ENCODE results near the gene LSM14B.
"Not testable (repeated sequence)": the region's sequence is repeated elsewhere in the genome, so short reads cannot be mapped to it uniquely, and the experiment has no call there.

Gene LSM14B

DNA sequence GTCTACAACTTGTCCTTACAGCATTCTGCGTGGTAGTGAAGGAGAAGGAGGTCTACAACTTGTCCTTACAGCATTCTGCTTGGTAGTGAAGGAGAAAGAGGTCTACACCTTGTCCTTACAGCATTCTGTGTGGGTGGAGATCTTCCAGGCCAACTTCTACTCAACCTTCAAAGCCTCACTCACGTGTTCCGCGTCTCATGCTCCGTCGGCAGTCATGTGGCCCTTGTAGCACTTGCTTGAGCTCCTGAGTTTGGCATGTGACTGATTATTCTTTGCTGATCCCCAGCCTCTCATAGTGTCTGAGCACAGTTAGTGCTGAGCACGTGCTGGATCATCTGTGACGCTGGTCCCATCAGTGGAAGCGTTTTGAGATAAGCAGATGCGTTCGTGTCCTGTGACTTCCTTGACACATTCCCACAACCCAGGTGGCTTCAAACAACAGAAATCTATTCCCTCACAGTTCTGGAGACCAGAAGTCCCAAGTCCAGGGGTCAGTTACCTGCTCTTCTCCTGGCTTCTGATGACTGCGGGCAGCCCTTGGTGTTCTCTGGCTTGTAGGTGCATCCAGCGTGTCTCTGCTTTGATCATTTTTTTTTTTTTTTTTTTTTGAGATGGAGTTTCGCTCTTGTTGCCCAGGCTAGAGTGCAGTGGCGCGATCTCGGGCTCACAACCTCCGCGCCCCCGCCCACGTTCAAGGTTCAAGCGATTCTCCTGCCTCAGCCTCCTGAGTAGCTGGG is 23.9 kb downstream of the LSM14B start:
- TF ChIP-seq REST (IDR thresholded peaks at IDR 0.05; ENCODE audit: insufficient replicate concordance, low read depth) (no peak), POLR2AphosphoS5 (IDR thresholded peaks at IDR 0.05; ENCODE audit: low read depth) (no peak), SPI1 (IDR thresholded peaks at IDR 0.05; ENCODE audit: borderline replicate concordance, low read depth) (no peak), GABPA (IDR thresholded peaks at IDR 0.05; ENCODE audit: low read depth) (no peak)
- TF ChIP-seq, protein P1, sequence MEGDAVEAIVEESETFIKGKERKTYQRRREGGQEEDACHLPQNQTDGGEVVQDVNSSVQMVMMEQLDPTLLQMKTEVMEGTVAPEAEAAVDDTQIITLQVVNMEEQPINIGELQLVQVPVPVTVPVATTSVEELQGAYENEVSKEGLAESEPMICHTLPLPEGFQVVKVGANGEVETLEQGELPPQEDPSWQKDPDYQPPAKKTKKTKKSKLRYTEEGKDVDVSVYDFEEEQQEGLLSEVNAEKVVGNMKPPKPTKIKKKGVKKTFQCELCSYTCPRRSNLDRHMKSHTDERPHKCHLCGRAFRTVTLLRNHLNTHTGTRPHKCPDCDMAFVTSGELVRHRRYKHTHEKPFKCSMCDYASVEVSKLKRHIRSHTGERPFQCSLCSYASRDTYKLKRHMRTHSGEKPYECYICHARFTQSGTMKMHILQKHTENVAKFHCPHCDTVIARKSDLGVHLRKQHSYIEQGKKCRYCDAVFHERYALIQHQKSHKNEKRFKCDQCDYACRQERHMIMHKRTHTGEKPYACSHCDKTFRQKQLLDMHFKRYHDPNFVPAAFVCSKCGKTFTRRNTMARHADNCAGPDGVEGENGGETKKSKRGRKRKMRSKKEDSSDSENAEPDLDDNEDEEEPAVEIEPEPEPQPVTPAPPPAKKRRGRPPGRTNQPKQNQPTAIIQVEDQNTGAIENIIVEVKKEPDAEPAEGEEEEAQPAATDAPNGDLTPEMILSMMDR (IDR thresholded peaks at IDR 0.05; ENCODE audit: insufficient read depth, low read length) = no peak
- Histone ChIP-seq H3K27ac (replicated peaks) (no peak overlapping the region), H3K27me3 (ENCODE audit: insufficient read depth, poor library complexity, severe bottlenecking) (no peaks in the 10 kb centered on the region), H3K4me3 (replicated peaks; ENCODE audit: insufficient read depth, low read length) (no peak overlapping the region)
- DNase-seq (ENCODE audit: low read depth in 1 of 2, low spot score in 1 of 2) = no peak

- TF ChIP-seq SPI1 (IDR thresholded peaks at IDR 0.05; ENCODE audit: borderline replicate concordance, low read depth) (no peak), GABPA (IDR thresholded peaks at IDR 0.05; ENCODE audit: low read depth) (no peak), POLR2AphosphoS5 (IDR thresholded peaks at IDR 0.05; ENCODE audit: low read depth) (no peak), REST (IDR thresholded peaks at IDR 0.05; ENCODE audit: insufficient replicate concordance, low read depth) (no peak)
- TF ChIP-seq, protein P1 (IDR thresholded peaks at IDR 0.05; ENCODE audit: insufficient read depth, low read length) = no peak
- H3K27me3 ChIP-seq (ENCODE audit: insufficient read depth, poor library complexity, severe bottlenecking) = no peaks in the 10 kb centered on the region
- no peak overlapping the region for H3K27ac ChIP-seq (replicated peaks)
- H3K4me3 ChIP-seq (replicated peaks; ENCODE audit: insufficient read depth, low read length) = no peak overlapping the region
- DNase-seq (ENCODE audit: low read depth in 1 of 2, low spot score in 1 of 2) = no peak
Observed at GRCh38 chr20:62147125-62147524, 24.9 kb downstream of the LSM14B start.

DNA sequence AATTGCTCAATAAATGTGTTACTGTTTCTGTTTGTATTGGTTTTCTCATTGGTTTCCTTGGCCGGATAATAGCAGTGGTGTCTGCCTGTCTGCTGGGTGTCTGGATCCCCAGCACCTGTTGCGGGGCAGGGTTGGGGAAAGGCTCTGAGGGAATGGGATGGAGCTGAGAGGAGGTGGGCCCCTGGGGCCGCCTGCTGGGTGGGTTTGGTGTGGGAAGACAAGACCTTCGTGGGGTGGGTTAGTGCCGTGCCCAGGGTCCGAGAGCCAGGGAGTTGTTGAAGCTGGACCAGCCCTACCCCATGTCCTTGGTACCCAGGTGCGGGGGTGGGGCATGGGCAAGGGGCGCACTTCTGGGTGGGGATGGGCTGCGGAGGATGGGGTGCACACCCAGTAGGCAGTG is 25.3 kb downstream of the LSM14B start:
- no peak for DNase-seq (ENCODE audit: low read depth in 1 of 2, low spot score in 1 of 2)

DNA sequence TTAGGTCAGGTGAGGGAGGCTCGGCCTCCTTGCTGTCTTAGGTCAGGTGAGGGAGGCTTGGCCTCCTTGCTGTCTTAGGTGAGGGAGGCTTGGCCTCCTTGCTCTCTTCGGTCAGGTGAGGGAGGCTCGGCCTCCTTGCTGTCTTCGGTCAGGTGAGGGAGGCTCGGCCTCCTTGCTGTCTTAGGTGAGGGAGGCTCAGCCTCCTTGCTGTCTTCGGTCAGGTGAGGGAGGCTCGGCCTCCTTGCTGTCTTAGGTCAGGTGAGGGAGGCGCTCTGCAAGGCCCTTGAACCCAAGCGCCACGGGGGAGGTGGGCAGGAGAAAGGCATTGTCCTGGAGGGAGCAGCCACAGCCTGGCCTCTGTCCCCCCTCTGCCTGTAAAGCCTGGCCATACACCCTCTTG is 26.1 kb downstream of the LSM14B start:
- not testable (repeated sequence) for H3K4me3 ChIP-seq (replicated peaks; ENCODE audit: insufficient read depth, low read length); DNase-seq (ENCODE audit: low read depth in 1 of 2, low spot score in 1 of 2); H3K27me3 ChIP-seq (ENCODE audit: insufficient read depth, poor library complexity, severe bottlenecking); H3K27ac ChIP-seq (replicated peaks)

More for the DNA sequence above, 25.3 kb downstream of the LSM14B start:
- Histone ChIP-seq H3K4me3 (replicated peaks; ENCODE audit: insufficient read depth, low read length) (no peak overlapping the region), H3K27ac (replicated peaks) (no peak overlapping the region), H3K27me3 (ENCODE audit: insufficient read depth, poor library complexity, severe bottlenecking) (no peaks in the 10 kb centered on the region)
- no peak for TF ChIP-seq POLR2AphosphoS5 (IDR thresholded peaks at IDR 0.05; ENCODE audit: low read depth)
- TF ChIP-seq, protein P1 (IDR thresholded peaks at IDR 0.05; ENCODE audit: insufficient read depth, low read length) = no peak
